Neural cell (in vitro differentiated cells): ENCODE results near the gene MLLT6.

Source experiments
- CTCF ChIP-seq: fragments of 450-650 bp; IDR thresholded peaks from 2 replicates; pipeline ENCODE4 v1.5.1; 2014; ENCODE audit warnings: antibody characterized with exemption, mild to moderate bottlenecking, moderate library complexity; ENCODE audit not compliant: poor library complexity, severe bottlenecking
- EP300 ChIP-seq: fragments of 450-650 bp; conservative IDR thresholded peaks from 2 replicates; pipeline ENCODE4 v1.6.1; 2014; ENCODE audit warnings: antibody characterized with exemption, mild to moderate bottlenecking, moderate library complexity; ENCODE audit not compliant: poor library complexity, severe bottlenecking
- EZH2 ChIP-seq: fragments of 200-600, 300-800 bp; shearing (Covaris generic), sonication (generic); IDR thresholded peaks from 2 replicates; pipeline ENCODE4 v1.6.1; 2014; ENCODE audit warnings: antibody characterized with exemption, low read length, borderline replicate concordance, mild to moderate bottlenecking; ENCODE audit not compliant: insufficient read depth, poor library complexity, severe bottlenecking
- POLR2AphosphoS5 ChIP-seq: IDR thresholded peaks from 2 replicates; pipeline ENCODE4 v1.6.1; 2012
- RAD21 ChIP-seq: fragments of 450-650 bp; conservative IDR thresholded peaks from 2 replicates; pipeline ENCODE4 v1.6.1; 2014; ENCODE audit warnings: antibody characterized with exemption, mild to moderate bottlenecking, moderate library complexity
- REST ChIP-seq: IDR thresholded peaks from 2 replicates; pipeline ENCODE4 v1.6.1; 2012; ENCODE audit warnings: borderline replicate concordance
- TAF1 ChIP-seq: IDR thresholded peaks from 2 replicates; pipeline ENCODE4 v1.6.1; 2012; ENCODE audit warnings: low read depth

GRCh38 chr17:38676706-38677504 is 28.2 kb upstream of the MLLT6 start:
- TF ChIP-seq POLR2AphosphoS5 (no peak), CTCF (peak; percentile 89), EP300 (no peak), REST (no peak), TAF1 (no peak), EZH2 (no peak), RAD21 (peak; percentile 81)
